ENCODE measurements around the gene HEXIM1. TPM values are rescaled to one million over a fixed set of nuclear protein-coding genes. Genes with fewer than 3 reads are reported as not detected.

HEXIM1 gene
- total RNA-seq, 2 experiments from 2014 or later: 24.9 to 25.4 TPM

DNA sequence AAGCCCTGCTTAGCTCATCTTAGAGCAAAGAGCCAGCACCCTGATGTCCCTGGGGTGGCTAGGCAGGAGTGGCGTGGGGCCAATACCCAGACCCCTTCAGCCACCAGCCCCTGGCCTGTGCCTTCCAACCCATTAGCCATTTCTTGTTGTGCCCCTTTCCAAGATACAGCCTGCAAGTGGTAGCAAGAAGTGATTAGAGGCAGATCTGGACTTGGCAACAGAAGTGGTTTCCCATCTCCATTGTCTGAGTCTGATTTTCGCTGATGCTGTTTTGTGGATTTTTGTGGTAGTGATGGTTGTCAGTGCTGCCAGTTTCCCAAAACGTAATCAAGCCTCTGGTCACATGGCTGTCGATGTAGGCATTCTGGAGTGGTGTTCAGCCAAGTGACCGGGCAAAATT lies 41.7 kb upstream of the HEXIM1 start:
- intact Hi-C loops (cut with micrococcal nuclease): no loop called here
- Mint-ChIP-seq H3K9me3 (no peaks in the 10 kb centered on the region), H3K36me3 (peaks cover 27% of the 10 kb centered on the region), H3K27ac (no peak overlapping the region), H3K4me1 (ENCODE audit: low read depth) (no peaks in the 10 kb centered on the region), H3K4me3 (no peak overlapping the region), H3K27me3 (no peaks in the 10 kb centered on the region)
- POLR2A ChIA-PET: interaction anchor here (0.5 kb wide), 1 partner anchor 45 kb away, joined by 3 read pairs; no protein-coding TSS in a partner anchor
- no peak for DNase-seq
- CTCF ChIA-PET: interaction anchor here (2.1 kb wide), 1 partner anchor 29 kb away, joined by 4 read pairs; the partner anchor contains the start of gene ACBD4

DNA sequence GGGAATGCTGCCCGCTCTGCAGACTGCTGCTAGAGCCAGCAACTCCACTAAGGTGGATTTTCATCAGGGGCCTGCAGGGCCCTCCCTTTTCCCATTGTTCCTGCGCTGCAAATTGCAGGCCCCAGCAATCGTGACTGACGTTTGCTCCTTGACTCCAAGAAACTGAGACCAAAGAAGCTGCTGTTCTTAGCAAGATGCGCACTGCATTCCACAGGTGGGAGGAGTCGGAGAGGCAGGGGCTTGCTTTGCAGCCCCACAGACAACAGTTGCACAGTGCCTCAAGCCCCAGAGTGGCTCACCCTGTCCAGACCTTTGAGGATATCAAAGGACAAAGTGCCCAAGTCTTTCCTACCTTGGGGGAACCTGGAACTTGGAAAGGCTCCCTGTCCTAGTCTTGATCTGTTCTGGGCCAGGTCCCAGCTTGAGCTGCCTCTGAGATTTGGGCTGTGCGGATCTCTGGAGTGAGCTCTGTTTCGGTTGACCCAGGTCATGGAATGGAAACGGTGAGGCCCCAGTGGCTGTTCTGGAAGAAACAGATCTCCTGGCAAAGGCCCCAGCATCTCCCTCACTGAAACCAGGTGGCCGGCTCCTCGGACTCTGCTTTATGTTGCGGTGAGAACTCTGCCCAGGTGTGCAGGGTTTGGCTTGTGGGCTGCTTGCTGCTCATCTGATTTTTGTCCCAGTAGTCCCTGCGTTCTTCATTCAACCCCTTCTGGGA lies 40.8 kb upstream of the HEXIM1 start:
- H3K36me3 Mint-ChIP-seq: peaks cover 19% of the 10 kb centered on the region
- CTCF ChIA-PET: interaction anchor here (1.3 kb wide), 1 partner anchor 8 kb away, joined by 7 read pairs; no protein-coding TSS in a partner anchor
- H3K4me1 Mint-ChIP-seq (ENCODE audit: low read depth): no peaks in the 10 kb centered on the region
- H3K4me3 Mint-ChIP-seq: no peak overlapping the region
- POLR2A ChIA-PET: no interaction called here
- no peaks in the 10 kb centered on the region for H3K9me3 Mint-ChIP-seq
- H3K27me3 Mint-ChIP-seq: no peaks in the 10 kb centered on the region
- intact Hi-C loops (cut with micrococcal nuclease): no loop called here
- DNase-seq: no peak
- H3K27ac Mint-ChIP-seq: no peak overlapping the region

DNA sequence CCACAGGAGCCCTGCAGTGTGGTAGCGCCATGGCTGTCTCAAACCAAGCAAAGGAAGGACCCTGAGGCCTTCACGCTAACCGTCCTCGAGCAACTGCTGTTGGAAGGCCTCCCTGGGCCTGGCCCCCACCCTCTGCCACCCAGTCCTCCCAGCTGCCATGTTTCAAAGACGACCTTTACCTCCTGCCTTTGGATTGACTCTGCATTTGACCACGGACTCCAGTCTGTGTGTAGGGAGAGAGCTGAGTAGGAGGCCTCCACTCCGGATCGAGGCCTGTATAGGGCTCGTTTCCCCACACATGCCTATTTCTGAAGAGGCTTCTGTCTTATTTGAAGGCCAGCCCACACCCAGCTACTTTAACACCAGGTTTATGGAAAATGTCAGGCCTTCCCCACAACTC lies 40.2 kb upstream of the HEXIM1 start:
- H3K4me1 Mint-ChIP-seq (ENCODE audit: low read depth): no peaks in the 10 kb centered on the region
- no peaks in the 10 kb centered on the region for H3K9me3 Mint-ChIP-seq
- intact Hi-C loops (cut with micrococcal nuclease): no loop called here
- H3K27me3 Mint-ChIP-seq: no peaks in the 10 kb centered on the region
- H3K4me3 Mint-ChIP-seq: no peak overlapping the region
- CTCF ChIA-PET: interaction anchor here (1.3 to 2.0 kb wide), 2 partner anchors 9 to 27 kb away, joined by 7 to 8 read pairs; partner anchors contain the start of gene ACBD4
- no peak overlapping the region for H3K27ac Mint-ChIP-seq
- no peak for DNase-seq
- POLR2A ChIA-PET: no interaction called here
- H3K36me3 Mint-ChIP-seq: peaks cover 14% of the 10 kb centered on the region

DNA sequence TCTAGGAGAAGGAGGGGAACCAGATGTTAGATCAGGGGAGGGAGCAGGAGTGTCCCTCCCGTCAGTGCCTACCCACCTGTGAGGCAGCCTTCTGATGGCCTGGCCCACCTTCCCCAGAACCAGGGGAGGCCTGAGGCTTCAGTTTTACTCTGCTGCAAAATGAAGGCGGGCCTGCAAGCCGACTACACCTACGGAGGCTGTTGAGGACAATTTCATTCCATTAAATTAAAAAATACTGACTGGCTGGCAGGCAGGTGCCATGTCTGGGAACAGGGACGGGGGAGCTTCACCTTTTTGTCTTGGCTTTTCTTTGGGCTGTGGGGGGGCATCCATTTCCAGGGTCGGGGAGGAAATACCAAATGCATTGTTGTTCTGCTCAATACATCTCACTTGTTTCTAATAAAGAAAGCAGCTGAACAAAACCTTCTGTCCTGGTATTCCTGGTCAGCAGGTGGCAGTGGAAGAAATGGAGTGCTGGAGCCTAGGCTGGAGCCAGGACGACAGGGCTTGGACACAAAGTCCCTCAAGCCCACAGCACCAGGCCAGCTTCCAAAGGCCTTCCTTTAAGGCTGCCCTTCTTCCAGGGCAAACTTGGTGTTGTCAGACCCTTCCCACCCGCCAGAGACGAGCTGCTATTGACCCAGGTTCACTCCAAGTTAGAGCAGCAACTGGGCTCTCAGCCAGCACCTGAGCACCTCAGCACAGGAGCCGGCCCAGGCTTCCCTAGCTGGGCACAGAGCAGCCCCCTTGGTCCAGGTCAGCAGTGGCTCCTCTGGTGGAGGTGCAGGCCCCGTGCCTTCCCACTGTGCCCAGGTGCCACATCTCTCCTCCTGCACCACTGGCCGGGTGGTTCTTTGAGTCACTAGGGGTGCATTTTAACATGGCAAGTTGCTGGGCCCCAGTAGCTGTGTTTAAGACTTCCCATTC lies 39.4 kb upstream of the HEXIM1 start:
- ChIA-PET CTCF (interaction anchor here (1.3 to 2.0 kb wide), 3 partner anchors 9 to 26 kb away, joined by 7 to 9 read pairs (median 8); partner anchors contain the start of gene ACBD4), POLR2A (no interaction called here)

DNA sequence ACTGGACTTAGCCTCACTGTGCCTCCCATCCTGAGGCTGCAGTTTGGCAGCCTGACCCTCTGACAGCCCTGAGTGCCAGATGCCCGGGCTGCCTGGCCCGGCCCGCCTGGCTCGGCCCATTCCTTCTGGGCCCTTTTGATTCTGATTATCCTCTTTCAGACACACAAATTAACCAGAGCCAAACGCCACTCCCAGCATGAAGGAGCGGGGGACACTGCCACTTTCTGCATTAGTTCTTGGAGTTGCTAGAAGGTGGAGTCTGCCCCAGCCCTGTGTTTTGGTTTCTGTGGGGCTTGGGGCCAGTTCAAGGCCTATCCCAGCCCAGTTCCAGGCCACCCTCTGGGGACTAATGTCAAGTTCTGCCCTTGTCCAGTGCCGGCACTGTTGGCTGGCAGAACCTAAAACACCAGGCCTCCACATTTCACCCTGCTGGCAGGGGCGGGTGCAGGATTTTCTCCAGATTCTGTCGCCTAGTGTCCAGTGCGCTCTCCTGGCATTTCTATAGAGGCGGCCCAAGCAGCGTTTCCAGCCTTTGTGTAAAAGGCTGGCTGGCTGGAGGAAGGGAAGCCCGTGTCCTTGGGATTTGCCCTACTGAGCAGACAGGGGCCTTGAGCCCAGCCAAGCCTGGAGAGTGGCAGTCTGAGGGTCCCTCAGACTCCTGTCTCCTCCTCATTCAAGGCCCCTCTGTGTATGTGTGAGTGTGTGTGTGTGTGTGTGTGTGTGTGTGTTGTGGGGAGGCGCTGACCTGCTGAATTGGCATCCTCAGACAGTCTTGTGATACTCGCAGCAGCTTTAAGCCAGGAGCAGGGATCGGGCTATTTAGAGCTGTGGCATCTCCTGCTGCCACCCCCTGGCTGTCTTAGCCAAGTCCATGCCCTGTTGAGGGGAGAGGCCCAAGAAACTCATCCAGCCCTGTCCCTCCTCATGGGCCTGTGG lies 37.3 kb upstream of the HEXIM1 start:
- no peak overlapping the region for H3K27ac Mint-ChIP-seq
- H3K9me3 Mint-ChIP-seq: no peaks in the 10 kb centered on the region
- H3K4me1 Mint-ChIP-seq (ENCODE audit: low read depth): no peaks in the 10 kb centered on the region
- H3K36me3 Mint-ChIP-seq: no peaks in the 10 kb centered on the region
- no peak overlapping the region for H3K4me3 Mint-ChIP-seq
- DNase-seq: no peak
- ChIA-PET CTCF (no interaction called here), POLR2A (no interaction called here)
- H3K27me3 Mint-ChIP-seq: no peaks in the 10 kb centered on the region
- intact Hi-C loops (cut with micrococcal nuclease): no loop called here

More for the DNA sequence above, 39.4 kb upstream of the HEXIM1 start:
- Mint-ChIP-seq H3K4me1 (ENCODE audit: low read depth) (no peaks in the 10 kb centered on the region), H3K4me3 (no peak overlapping the region), H3K27me3 (no peaks in the 10 kb centered on the region), H3K9me3 (no peaks in the 10 kb centered on the region), H3K36me3 (peaks cover 7% of the 10 kb centered on the region), H3K27ac (no peak overlapping the region)
- no peak for DNase-seq
- intact Hi-C loops (cut with micrococcal nuclease): no loop called here

DNA sequence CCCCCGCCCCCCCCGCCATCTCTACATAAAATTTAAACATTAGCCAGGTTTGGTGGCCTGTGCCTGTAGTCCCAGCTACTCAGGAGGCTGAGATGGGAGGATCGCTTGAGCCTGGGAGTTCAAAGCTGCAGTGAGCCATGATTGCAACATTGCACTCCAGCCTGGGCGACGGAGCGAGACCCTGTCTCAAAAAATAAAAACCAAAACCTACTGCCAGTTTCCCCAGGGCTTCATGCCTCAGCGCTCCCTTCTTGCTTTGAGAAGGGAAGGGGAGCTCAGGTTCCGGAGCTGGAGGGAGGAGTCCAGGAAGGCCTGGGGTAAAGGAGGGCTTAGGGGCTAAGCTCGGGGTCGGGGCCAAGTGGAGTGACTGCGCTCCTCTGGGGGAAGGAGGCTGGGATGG lies 36.4 kb upstream of the HEXIM1 start:
- Mint-ChIP-seq H3K27ac (no peak overlapping the region), H3K4me1 (ENCODE audit: low read depth) (no peaks in the 10 kb centered on the region), H3K4me3 (no peak overlapping the region), H3K36me3 (no peaks in the 10 kb centered on the region), H3K27me3 (no peaks in the 10 kb centered on the region), H3K9me3 (no peaks in the 10 kb centered on the region)
- CTCF ChIA-PET: no interaction called here
- intact Hi-C loops (cut with micrococcal nuclease): no loop called here
- POLR2A ChIA-PET: no interaction called here
- DNase-seq: no peak

DNA sequence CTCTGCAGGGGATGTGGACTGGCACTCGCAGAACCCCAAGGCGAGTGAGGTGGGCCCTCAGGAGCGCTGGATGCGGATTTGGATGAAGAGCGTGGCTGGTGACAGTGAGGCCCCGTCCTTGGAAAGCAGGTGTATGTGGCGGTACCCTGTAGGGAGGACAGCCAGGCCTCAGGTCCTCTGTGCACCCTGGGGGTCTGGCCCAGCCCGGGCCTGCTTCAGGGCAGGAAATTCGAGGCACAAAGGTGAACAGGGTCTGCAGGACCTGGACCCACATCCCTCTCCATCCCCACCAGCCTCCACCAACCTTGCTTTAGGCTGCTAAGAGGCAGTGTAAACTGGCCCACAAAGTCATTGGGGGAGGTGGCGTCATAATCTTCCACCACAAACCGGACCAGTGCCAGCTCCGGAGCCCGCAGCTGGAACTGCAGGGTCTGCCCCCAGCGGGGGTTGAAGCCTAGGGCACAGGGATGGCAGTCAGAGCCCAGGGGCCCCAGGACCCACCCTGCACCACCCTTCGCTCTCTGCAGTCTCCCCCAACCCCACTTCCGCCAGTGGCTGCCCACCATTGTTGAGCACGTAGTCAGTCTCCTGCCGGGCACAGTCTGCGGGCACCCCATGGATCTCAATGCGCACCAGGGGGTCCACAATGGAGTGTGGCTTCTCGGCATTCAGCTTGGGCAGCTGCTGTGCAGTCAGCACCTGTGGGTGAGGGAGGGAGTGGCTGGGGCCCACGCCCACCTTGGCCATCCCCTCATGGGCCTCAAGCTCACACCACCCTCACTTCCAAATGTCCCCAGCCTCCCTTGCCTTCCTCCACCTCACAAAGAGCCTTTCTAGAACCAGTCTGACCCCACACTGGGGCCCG lies 35.5 kb upstream of the HEXIM1 start:
- H3K36me3 Mint-ChIP-seq: no peaks in the 10 kb centered on the region
- H3K4me3 Mint-ChIP-seq: no peak overlapping the region
- POLR2A ChIA-PET: no interaction called here
- CTCF ChIA-PET: no interaction called here
- no peaks in the 10 kb centered on the region for H3K9me3 Mint-ChIP-seq
- intact Hi-C loops (cut with micrococcal nuclease): no loop called here
- no peaks in the 10 kb centered on the region for H3K4me1 Mint-ChIP-seq (ENCODE audit: low read depth)
- no peak for DNase-seq
- H3K27me3 Mint-ChIP-seq: no peaks in the 10 kb centered on the region
- H3K27ac Mint-ChIP-seq: no peak overlapping the region

DNA sequence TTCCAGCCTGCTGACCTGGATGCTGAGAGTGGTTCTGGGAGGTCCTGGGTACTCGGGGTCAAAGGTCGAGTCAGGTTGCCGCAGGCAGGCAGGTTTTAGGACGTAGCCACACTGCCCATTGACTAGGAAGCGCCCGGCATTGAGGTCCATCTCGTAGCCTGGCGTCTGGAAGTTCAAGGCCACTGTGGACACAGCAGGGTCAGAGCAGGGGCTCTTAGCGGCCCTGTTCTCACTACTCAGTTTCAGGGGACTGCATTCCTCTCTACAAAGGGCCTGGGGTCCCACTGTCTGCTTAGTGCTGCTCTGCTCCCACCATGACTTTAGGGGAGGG lies 34.9 kb upstream of the HEXIM1 start:
- POLR2A ChIA-PET: no interaction called here
- Mint-ChIP-seq H3K4me1 (ENCODE audit: low read depth) (no peaks in the 10 kb centered on the region), H3K36me3 (no peaks in the 10 kb centered on the region), H3K9me3 (no peaks in the 10 kb centered on the region), H3K27ac (no peak overlapping the region), H3K4me3 (no peak overlapping the region), H3K27me3 (no peaks in the 10 kb centered on the region)
- CTCF ChIA-PET: no interaction called here
- DNase-seq: no peak
- intact Hi-C loops (cut with micrococcal nuclease): no loop called here

DNA sequence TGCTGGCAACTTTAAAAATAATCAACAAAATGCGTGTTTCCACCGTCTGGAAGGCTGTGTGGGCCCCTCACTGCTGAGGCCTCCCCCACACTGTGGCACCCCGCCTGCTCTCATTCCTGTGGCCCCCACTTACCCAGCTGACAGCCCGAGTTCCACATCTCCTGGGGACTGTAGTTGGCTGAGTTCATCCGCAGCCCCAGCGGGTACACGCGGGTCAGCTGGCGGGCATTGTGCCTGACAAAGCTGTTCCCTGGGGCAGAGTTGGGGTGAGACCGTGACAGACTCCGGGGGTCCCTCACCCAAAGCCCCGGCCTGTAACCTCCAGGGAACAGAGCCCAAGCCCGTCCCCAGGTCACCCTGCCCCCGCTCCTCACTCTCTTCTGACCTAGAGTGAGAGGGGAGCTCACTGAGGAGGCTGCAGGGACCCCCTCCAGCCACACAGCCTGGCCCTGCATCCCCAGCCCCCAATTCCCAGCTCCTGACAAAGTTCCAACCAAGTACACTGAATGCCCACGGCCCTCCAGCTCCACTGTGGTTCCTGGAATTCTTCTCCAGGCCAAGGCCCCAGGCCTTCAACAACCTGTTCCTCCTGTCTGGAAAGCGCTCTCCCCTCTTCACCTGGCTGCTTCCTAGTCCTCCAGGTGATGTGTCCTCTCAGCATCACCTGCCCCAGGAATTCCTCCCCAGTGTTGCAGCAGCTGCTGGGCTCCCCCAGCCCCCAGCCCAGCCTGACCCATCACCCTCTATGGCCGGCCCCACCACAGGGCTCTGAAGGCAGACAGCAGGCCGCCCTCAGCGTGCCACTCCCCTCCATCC lies 34.0 kb upstream of the HEXIM1 start:
- Mint-ChIP-seq H3K27me3 (no peaks in the 10 kb centered on the region), H3K27ac (no peak overlapping the region), H3K36me3 (no peaks in the 10 kb centered on the region), H3K9me3 (no peaks in the 10 kb centered on the region), H3K4me1 (ENCODE audit: low read depth) (no peaks in the 10 kb centered on the region), H3K4me3 (no peak overlapping the region)
- DNase-seq: no peak
- CTCF ChIA-PET: interaction anchor here (1.0 to 1.2 kb wide), 2 partner anchors 21 to 83 kb away, joined by 3 to 4 read pairs; partner anchors contain the start of gene ACBD4
- POLR2A ChIA-PET: no interaction called here
- intact Hi-C loops (cut with micrococcal nuclease): no loop called here

DNA sequence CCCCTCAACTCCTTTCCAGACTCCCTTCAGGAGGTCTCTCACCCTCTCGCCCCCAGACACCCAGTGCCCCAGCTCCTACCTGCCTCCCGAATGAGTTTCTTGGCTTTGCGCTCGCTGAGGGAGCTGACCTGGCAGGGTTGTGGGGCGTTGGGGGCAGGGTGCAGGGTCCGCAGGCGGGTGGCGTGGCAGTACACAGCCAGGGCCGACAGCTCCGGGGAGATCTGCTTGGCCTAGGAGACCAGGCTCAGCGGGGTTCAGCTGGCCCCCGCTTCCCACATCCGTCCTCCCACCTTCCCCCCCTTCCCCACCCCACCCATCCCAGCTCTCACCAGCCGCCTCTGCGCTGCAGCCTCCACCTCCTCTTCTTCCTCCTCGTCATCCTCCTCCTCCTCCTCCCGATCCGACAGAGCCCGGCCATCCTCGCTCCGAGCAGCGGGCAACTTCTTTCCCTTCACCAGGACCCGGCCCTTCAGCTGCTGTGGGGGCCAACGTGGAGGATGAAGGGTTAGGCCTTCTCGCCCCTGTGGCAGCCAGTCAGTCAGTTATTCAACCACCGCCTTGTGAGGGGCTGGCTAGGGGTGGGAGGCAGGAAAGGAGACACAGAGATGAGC lies 33.2 kb upstream of the HEXIM1 start:
- intact Hi-C loops (cut with micrococcal nuclease): no loop called here
- no peak overlapping the region for H3K27ac Mint-ChIP-seq
- no peak overlapping the region for H3K4me3 Mint-ChIP-seq
- H3K36me3 Mint-ChIP-seq: no peaks in the 10 kb centered on the region
- no peak for DNase-seq
- CTCF ChIA-PET: interaction anchor here (1.0 to 1.9 kb wide), 4 partner anchors 16 to 82 kb away, joined by 3 to 9 read pairs (median 6); partner anchors contain the start of gene ACBD4
- POLR2A ChIA-PET: no interaction called here
- H3K4me1 Mint-ChIP-seq (ENCODE audit: low read depth): no peaks in the 10 kb centered on the region
- H3K27me3 Mint-ChIP-seq: no peaks in the 10 kb centered on the region
- no peaks in the 10 kb centered on the region for H3K9me3 Mint-ChIP-seq
